Activated gamma-delta T cell treated with Interleukin-2 at 50 U/mL for 16 hours (primary cell): ENCODE measurements around the gene MYOG.

Source experiments
- DNase-seq: peaks from one replicate; pipeline ENCODE4 v3.0.0-alpha.2; 2020

The MYOG gene

DNA sequence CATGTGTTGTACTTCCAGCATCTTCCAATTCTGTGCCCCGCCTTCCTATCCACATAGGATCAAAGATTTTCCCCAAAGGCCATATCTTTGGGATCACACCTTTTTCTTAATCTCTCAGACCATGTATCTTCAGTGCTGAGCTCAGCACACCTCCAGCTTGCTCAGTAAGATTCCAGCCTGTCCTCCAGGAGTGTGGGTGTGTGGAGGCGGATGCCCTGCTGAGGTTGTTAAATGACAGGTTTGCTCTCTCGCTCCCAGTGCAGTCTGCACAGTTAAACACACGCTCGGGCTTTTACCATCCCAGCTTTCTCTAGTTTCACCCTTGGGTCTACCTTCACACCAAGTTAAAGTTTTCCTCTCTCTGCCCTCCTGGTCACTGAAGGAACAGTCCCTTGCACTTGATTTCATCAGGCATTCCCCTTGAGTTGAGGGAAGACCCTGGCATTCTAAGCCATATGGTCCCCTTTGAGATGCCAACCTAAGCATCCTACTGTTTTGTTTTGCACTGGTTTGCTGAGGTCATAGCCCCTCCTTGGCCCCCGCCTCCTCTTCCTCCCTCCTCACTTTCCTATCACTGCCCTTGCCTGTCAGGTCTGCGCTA lies 13.7 kb downstream of the MYOG start:
- no peak for DNase-seq

DNA sequence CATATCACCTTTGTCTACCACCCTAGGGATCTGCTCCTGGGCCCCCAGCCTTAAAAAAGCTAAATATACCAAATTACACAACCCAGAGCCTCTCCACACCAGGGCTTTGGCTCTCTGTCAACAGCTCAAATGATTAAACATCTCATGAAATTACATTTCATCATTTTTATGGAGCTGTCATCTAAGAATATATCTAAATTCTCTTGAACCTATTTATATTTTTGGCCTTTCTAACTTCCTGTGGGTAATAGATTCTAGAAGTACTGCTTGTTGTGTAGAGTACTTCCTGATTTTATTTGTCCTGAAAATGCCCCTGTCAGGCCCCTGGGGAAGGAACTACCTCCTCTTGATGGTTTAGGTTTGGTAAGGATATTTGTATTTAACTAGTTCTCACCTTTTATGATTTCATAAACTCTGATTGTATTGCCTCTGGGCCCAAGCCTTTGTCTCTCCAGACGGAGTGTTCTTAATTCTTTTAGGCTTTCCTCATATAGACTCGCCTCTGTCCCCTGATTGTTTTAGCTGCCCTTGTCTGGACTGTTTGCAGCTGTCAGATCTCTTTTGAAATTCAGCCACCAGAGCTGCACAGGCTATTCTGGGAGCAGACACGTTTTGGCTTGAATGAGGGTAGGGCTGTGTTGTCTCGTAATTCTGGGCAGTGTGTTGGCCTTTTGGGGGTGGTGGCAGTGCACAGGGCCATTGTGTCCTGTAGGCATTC lies 16.6 kb downstream of the MYOG start:
- DNase-seq: no peak

DNA sequence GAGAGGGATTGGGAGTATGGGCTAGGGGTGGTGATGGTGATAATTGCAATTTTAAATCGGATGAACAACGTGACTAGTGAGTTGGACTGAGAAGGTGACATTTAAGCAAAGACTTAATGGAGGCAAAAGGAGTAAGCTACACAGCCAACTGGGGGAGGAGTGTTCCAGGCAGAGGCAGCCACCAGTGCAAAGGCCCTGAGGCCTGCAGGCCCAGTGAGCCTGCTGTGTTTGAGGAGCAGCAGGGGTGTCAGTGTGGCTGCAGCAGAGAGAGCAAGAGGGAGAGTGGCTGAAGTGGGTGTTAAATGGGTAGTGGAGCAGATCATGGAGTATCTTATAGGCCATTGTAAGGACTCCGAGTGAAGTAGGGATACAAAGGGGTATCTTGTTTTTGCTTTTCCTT lies 18.8 kb downstream of the MYOG start:
- DNase-seq: no peak

DNA sequence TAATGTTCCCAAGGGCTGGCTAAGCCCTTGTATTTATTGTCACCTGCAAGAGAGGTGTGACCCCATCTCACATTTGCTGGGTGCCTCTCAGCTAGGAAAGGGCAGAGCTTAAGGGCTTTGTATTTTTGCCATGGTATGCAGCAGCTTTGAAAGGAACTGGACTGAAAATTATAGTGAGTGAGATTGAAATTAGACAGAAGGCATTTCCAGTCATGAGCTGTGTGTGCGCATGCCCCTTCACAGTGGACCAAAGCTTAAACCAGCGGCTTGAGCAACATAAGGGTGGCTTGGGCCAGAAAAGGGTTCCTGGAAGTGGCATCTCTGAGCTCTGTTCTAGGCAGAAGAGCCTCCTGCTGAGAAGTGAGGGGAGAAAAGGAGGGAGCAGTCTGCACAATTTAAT lies 19.8 kb downstream of the MYOG start:
- no peak for DNase-seq

DNA sequence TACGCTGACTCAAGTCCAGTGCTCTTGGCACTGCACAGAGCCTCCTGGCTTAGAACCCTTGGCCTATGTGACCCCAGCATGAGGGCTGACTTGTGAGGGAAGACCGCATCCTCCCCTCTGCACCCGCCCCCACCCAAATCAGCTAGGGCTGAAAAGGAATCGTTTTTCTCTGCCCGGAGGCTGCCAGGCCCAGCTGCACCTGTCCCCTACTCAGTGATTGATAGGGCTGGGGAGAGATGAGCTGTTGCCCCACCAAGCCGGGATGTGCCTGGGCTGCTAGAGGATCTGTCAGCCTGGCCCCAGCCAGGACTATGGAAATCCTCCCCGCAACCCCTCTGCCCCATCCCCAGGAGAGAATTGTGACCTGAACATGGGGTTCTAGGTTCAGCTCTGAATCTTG lies 20.6 kb downstream of the MYOG start:
- no peak for DNase-seq

DNA sequence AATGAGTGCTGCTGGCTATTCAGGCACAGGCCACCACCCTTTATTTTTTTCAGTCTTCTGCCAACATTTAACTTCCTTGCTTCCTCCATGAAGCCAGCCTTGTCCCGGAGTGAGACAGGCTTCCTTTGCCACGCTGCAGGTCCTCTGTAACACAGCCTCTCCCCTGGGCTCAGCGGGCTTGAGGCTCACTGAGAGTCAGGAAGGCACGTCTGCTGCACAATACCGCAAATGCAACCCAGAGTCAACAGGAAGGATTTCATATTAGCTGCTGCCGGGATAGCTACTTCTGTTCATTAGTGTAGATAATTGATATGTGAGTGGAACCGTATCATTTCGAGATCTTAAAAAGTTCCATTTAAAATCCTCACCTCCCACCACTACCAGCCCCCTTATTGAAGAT lies 22.5 kb downstream of the MYOG start:
- DNase-seq: no peak

DNA sequence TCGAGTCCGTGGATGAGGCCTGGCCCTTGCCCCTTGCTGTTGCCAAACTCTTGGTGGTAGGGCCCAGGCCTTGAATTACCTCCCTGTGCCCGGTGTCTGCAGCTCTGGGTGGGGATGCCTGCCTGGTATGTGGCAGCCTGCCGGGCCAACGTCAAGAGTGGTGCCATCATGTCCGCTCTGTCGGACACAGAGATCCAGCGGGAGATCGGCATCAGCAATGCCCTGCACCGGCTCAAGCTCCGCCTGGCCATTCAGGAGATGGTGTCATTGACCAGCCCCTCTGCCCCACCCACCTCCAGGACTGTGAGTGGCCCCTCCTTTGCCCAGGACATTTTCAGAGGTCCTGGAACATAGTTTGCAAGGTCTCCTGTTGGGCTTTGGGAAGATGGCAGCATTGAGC lies 25.7 kb downstream of the MYOG start:
- DNase-seq: no peak

DNA sequence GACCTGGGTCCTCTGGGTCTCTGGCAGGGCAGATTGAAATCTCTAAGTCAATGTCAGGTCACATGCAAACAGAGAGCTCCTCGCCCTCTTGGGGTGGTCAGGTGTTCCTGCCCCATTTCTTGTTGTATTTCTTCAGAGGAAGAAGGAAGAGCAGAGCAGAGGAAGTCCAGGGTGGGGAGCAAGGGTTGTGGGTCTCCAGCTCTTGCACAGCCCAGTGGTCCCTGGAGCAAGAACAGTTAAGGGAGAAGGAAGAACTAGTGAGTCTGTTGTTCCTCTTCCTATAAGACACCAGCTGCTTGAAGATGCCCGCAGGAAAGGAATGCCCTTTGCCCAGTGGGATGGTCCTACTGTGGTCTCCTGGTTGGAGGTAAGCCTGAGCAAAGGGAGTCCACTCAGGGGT lies 26.3 kb downstream of the MYOG start:
- DNase-seq: no peak

DNA sequence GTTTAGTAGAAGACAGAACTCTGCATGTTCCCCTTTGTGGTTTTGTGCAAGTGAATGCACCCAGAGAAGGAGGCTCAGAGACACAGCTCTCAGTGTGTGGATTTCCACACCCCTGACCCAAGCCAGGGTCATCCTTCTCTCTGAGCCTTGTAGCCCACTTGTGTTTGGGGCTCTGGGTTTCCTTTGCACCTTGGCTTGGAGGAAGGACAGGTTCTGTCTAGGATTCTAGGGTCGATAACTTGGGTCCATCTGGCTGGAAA lies 27.2 kb downstream of the MYOG start:
- no peak for DNase-seq

DNA sequence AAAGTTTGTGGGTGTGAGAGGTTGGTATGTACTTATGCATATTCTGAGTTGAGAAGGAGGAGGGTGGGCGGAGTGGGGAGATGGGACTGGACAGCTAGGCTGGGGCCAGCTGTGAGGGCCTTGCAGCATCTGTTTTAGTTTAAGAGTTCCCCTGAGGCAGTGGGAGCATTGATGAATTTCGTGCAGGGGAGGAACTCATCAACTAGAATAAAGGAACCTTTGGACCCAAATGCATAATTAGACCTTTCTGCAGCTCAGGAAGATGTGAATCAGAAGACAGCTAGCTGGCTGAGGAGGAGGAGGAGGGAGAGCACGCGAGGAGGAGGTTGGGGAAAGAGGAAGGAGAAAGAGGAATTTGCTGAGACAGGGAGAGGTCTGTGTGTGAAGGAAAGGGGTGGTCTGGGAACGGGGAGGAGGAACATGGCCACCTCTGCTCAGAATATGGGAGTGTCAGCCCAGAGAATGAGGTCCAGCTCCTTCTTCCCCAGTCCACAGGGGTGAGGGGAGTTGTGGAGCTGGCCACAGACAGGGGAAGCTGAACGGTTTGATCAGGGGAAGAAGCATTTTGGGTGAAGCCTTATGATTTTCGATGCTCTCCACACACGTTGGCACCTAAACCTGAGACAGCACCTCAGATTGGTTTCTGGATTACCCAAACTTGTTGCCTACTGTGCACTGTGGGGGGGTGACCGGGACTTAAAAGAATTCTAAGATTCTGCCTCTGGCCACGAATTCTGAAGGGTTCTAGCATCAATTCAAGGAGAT lies 27.7 kb downstream of the MYOG start:
- DNase-seq: no peak

DNA sequence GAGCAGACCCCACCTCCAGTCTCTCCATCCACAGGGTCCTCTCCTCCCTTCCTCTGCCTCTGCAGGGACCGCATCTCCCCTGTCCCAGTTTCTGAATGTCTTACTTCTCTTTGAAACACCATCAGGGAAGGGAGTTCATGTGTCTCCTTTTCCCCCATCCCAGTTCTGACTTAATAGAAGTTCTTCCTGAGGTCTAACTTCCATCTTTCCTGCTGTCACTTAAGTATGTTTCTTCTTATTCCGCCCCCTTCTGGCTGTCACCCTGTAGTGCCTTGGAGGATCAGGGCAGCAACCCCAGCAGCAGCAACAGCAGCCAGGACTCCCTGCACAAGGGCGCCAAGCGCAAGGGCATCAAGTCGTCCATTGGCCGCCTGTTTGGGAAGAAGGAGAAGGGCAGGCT lies 29.3 kb downstream of the MYOG start:
- no peak for DNase-seq

DNA sequence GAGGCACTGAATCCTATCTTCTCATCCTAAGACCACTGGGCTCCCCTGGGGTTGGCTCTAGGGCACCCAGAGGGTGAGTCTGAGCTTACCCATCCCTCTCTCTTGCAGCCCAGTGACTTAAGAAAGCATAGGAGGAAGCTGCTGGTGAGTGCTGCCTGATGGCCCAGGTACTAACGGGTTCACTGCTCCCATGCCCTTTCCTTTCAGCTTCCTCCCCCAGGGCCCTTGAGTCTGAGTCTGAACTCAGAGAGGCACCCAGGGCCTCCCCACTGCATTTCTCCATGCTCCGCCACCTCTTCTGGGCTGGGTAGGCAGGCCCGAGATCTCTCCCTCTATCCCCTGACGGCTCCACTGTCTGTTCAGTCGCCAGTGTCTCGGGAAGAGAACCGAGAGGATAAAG lies 29.8 kb downstream of the MYOG start:
- DNase-seq: no peak

DNA sequence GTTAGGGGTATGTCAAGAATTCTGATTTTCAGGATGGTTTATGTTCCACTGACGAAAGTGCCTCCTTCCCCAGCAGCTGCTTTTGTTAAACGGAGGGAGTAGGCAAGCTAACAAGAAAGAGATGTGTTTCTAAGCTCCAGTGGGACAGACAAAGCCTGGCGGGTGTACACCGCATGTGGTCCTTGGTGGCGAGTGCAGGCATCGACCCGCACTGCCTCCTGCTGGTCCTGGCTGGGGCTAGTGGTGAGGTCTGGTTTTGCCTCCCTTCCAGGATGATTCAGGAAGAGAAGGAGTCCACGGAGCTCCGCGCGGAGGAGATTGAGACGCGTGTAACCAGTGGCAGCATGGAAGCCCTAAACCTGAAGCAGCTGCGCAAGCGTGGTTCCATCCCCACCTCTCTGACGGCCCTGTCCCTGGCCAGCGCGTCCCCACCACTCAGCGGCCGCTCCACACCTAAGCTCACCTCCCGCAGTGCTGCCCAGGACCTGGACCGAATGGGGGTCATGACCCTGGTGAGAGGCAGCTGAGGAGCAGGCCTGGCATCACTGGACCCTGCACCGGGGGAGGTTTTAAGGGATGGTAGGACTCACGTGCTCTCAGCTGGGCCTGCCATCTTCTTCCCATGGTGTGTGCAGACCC lies 30.5 kb downstream of the MYOG start:
- no peak for DNase-seq

DNA sequence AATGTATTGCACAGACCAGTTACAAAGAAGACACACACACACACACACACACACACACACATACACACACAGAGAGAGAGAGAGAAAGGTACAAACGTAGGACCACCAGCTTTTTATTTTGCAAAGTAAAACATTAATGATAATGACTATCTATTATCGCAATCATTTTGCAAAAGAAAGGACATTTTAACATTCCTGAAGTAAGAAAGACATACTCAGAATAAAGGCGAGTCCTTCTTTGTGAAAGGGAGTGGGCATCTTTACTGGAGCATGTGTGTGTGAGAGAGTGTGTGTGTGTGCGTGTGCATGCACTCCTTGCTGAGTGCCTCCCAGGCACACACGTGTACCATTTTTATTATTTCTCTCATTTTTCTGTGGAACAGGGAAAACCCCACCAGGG lies 31.2 kb downstream of the MYOG start:
- DNase-seq: no peak

DNA sequence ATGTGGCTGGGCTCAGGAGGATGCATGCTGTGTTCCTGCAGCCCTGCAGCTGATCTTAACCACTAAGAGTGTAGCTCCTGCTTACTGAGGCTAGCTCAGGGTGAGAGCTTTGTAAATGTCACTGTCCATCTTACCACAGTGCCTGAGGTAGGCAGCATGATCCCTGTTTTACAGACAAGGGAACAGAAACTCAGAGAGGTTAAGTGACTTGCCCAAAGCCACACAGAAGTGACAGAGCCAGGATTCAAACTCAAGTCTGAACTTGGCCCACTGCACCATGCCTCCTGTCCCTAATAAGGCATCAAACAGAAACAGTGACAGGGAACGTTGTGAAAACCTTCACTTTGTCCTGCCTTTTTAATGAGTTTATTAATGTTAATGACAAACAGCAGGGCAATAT lies 31.6 kb downstream of the MYOG start:
- no peak for DNase-seq

DNA sequence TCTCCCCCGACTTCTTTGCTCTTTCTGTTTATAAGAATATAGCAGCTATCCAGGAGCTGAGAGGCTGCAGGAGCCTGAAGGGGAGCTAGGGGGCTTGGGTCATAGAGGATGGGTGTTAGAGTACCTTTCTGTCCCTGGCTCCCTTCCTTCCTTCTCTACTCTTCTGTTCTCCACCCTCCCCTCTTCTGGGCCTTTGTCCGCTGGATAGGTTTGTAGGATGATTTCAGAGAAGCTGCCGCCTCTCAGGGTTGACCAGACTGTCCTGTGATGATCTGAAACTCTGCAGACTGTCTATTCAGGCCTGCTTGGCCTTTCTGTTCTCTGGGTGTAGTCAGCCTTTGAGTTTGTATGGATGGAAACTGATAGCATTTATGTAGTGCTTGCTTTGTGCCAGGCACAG lies 33.2 kb downstream of the MYOG start:
- no peak for DNase-seq

DNA sequence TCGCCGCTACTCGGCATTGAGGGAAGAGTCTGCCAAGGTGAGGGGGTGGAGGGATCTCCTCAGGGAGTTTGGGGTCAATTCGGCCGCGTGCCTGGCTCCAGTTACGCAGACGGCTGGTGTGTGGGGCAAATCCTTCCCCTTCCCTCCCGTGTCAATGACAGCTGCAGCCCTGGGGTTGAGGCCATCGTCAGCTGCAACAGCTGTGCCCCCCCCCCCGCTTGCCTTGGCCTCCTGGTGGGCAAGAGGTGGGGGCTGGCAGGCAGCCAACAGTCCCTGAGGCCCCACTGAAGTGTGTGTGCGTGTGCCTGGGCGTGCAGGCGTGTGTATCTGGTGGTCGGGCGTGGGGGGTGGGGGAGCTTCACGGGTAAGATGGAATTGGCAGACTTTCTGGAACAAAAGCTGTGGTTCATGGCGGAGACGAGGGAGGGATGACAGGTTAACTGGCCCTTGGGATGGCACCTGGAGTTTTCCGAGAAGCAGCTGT lies 33.9 kb downstream of the MYOG start:
- DNase-seq: no peak

DNA sequence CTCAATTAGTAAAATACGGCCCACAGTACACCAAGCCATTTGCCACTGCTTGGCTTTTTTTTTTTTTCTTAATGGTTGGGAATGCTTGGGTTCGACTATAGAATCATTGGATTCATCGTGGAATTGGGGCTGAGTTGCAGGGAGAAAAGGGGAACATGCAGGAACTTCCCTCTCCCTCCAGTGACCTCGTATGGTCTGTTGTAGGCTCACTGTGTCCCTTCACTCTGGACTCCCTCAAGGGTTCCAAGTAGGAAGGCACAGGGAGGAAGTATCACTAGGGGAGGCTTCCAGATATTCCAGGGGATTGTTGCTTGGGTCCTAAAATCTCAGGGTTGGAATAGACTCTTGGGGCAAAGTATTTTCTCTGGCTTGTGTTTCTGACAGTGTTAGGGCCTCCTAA lies 35.0 kb downstream of the MYOG start:
- DNase-seq: no peak

DNA sequence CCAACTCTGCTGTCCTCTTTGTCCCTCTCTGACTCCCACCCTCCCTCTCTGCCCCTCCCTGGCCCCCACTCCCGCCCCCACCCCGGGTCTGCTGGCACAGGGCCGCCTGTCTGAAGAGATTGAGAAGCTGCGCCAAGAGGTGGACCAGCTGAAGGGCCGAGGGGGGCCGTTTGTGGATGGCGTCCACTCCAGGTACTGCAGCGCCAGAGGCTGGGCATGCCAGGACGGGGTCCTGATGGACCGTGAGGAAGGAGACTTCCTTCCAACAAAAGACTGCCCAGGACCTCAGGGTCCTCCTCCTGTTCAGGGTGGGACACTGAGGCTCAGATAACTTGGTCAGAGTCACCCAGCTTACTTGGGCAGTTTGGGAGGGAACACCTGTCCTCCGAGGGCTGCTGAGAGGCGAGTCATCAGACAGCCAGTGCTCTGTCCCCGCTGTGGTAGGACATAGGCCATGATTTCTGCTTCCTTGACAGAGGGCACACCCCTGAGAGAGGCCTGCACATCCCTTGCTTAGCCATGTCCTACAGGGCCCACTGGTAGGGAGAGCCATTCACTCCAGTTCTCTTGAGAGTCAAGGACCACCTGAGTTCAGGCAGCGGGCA lies 36.1 kb downstream of the MYOG start:
- no peak for DNase-seq

DNA sequence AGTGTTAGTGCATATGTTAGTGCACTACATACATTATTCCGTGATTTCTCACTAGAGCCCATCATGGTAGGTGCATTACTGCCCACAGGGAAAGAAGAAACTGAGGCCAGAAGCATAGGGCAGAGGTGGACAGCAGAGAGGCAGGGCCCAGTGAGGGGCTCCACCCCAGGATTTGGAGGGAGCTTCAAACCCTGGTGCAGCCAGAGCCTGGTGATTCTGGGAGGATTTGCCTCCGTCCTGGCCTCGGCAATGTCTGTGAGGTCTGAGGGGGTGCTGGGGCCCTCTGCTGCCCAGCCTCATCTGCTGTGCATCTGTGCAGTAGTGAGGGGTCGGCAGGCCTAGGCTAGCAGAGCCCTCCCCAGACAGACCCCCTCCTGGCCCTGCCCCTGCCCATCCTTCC lies 36.7 kb downstream of the MYOG start:
- DNase-seq: no peak

DNA sequence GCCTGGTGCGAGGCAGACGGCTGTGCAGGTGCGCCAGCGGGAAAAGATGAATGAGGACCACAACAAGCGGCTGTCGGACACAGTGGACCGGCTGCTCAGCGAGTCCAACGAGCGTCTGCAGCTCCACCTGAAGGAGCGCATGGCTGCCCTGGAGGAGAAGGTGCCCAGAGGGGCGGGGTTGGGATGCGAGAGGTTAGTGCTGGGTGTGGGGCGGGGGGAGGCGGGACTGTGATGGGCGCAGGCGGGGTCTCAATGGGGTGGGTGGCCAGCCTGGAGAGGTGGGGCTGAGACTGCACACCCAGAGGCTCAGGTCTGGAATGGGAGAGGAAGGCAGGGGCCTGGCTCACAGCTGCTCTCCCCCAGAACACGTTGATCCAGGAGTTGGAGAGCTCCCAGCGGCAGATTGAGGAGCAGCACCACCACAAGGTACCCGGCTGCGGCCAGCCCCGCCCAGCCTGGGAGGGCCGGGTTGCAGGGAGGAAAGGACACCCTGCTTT lies 37.2 kb downstream of the MYOG start:
- no peak for DNase-seq

DNA sequence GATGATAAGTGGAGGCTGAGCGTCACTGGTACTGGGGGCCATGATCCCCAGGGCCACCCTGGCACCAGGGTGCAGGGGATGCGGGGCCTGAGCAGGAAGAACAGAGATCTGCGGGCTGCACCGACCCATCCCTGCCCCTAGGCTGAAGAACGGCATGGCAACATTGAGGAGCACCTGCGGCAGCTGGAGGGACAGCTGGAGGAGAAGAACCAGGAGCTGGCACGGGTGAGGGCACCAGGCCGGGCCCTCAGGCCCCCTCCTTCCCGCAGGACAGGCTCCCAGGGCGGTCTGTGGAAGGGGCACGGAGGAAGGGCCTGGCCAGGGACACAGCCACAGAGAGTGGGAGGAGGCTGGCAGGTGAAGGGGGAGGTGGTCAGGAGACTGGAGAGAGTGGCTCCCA lies 37.7 kb downstream of the MYOG start:
- DNase-seq: no peak

DNA sequence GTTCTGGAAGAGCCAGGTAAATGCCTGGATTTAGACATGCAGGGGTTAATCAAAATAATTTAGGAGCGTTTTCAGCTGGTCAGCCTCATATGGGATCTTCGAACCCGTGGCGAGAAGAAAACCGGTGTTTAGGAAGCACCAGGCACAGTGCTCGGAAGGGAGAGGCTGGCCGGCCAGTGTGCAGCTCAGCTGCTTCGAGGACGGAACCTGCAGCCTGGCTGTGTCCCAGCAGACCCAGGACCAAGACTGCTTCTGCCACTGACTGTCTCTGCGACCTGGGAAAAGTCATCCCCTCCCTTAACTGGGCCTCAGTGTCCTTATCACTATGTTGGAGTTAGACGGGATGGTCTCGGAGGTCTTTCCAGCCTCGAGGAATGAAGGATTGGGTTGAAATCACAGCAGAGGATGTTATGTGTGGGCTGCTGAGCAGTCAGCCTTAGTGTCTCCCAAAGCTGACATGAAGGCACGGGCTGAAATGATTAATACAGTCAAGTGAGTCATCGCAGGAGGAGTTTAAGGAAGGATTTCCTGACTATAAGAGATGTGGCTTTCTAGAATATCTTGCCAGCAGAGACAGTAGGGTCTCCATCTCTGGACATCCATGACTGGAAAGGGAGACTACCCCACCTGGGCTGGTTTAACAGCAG lies 38.7 kb downstream of the MYOG start:
- DNase-seq: no peak
